Measurements from ENCODE around the gene EPB41L4B.
A peak's percentile ranks its signal among the peaks of the same experiment; 100 is the strongest.
"Not testable (repeated sequence)": the region's sequence is repeated elsewhere in the genome, so short reads cannot be mapped to it uniquely, and the experiment has no call there.

Gene EPB41L4B

DNA sequence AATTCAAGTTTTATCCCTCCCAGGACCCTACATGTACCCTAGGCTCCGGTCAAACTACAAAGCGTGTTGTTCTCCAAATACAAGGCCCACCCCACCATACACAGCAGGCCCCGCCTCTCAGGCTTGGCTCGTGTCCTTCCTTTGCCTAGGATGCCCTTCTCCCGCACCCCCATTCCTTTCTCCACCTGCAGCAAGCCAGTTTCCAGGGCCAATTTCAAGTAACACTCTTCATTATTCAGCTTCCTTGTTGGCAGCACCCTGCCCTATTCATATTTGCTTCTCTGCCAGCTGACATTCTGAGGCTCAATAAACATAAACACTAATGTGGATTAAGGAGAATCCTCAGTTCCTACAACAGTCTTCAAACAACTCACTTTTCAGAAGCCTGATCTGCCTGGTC, 31.7 kb downstream of the EPB41L4B start:
- H3K27ac ChIP-seq = no peak overlapping the region
- ChIA-PET CTCF (interaction anchor here (0.6 kb wide), 1 partner anchor 53 kb away, joined by 3 read pairs; no protein-coding TSS in a partner anchor), POLR2A (ENCODE audit: low non-redundant PET) (no interaction called here)
- TF ChIP-seq, protein P1, sequence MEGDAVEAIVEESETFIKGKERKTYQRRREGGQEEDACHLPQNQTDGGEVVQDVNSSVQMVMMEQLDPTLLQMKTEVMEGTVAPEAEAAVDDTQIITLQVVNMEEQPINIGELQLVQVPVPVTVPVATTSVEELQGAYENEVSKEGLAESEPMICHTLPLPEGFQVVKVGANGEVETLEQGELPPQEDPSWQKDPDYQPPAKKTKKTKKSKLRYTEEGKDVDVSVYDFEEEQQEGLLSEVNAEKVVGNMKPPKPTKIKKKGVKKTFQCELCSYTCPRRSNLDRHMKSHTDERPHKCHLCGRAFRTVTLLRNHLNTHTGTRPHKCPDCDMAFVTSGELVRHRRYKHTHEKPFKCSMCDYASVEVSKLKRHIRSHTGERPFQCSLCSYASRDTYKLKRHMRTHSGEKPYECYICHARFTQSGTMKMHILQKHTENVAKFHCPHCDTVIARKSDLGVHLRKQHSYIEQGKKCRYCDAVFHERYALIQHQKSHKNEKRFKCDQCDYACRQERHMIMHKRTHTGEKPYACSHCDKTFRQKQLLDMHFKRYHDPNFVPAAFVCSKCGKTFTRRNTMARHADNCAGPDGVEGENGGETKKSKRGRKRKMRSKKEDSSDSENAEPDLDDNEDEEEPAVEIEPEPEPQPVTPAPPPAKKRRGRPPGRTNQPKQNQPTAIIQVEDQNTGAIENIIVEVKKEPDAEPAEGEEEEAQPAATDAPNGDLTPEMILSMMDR (conservative IDR thresholded peaks at IDR 0.05; ENCODE audit: low read depth) = no peak
- DNase-seq (ENCODE audit: low spot score) = no peak

DNA sequence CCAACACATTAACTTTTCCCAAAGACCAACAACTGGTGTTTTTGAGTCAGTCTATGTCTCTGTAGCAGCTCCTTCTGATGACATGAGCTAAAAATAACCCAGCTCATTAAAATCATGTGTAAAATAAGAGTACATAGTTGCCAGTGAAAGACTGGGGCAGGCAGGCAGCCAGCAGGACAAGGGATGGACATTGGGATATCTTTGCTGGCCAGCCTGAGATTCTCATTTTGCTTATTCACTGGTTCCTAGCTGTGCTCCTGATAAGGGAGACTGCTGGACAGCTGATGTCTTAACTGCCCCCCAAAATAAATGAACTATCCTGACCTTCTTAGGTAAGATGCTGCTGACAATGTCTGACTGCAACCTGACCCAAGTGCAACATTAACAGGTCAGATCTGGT, 33.9 kb downstream of the EPB41L4B start:
- ChIA-PET CTCF (interaction anchor here (0.6 to 0.9 kb wide), 2 partner anchors 51 to 128 kb away, joined by 3 to 5 read pairs; no protein-coding TSS in a partner anchor), POLR2A (ENCODE audit: low non-redundant PET) (no interaction called here)
- no peak for DNase-seq (ENCODE audit: low spot score)
- no peak overlapping the region for H3K27ac ChIP-seq
- TF ChIP-seq, protein P1 (conservative IDR thresholded peaks at IDR 0.05; ENCODE audit: low read depth) = no peak

DNA sequence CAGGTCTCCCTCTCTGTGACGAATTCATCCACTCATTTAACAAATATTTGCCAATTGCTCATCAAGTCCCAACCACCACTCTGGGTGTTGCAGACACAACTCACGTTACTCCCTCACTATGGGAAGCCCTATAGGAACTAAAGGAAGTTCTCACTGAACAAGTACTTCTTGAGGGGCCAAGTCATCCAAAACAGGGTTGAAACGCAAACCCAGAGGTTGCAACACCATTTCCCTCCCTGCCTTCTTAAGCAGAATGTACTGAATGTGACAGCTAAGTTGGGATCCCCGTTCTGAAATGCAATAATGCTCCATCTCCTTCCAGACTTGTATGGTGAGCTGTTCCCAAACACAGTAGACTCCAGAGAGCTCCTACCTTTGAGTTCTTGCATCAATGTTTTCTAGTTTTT, 34.3 kb downstream of the EPB41L4B start:
- ChIA-PET CTCF (interaction anchor here (0.5 to 0.9 kb wide), 3 partner anchors 51 to 151 kb away, joined by 3 to 5 read pairs (median 3); no protein-coding TSS in a partner anchor), POLR2A (ENCODE audit: low non-redundant PET) (no interaction called here)
- TF ChIP-seq, protein P1 (conservative IDR thresholded peaks at IDR 0.05; ENCODE audit: low read depth) = no peak
- no peak overlapping the region for H3K27ac ChIP-seq
- DNase-seq (ENCODE audit: low spot score) = peak; percentile 87

DNA sequence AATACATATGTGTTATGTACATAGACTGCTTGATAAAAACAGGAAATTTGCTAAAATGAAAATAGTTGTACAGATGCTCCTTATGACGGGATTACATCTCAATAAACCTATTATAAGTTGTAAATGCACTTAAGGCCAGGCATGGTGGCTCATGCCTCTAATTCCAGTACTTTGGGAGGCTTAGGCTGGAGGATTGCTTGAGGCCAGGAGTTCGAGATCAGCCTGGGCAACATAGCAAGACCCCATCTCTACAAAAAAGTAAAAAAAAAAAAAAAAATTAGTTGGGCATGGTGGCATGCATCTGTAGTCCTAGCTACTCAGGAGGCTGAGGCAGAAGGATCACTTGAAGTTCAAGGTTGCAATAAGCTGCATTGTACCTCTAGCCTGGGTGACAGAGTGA, 37.2 kb downstream of the EPB41L4B start:
- DNase-seq (ENCODE audit: low spot score); POLR2A ChIA-PET (ENCODE audit: low non-redundant PET); H3K27ac ChIP-seq; CTCF ChIA-PET: not testable (repeated sequence)

DNA sequence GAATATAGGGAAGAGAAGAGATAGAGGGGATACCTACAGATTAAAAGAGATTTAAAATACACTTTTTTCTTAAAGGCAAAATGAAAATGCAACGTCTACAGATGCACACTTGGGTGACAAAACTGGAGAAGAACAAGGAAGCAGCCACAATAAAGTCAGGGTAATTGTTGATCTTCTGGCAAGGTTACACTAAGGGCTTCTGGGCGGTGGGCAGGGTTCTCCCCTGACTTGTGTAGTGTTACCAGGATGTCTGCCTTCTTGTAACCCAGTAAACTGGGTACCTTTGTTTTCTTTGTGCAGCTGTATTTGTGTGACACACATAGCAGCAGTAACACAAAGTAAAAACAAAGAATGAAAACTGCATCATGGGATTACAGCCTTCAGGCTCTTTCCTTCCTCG, 37.8 kb downstream of the EPB41L4B start:
- POLR2A ChIA-PET (ENCODE audit: low non-redundant PET) = no interaction called here
- H3K27ac ChIP-seq = no peak overlapping the region

DNA sequence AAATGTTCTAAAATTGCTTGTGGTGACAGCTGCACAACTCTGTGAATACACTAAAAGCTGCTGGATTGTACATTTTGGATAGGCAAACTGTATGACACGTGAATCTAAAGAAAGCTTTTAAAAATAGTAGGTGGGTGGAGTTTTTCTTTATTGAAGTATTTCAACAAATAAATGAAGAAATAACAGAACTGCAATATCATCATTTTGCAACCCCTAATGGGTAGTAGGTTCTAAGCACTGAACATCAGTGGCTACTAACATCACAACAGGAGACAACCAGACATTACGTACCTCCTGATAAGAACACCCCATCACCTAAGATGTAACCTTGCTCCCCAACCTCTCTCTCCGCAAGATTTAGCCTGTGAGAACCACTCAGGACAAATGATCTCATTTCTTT, 38.6 kb downstream of the EPB41L4B start:
- DNase-seq (ENCODE audit: low spot score) = no peak
- CTCF ChIA-PET = interaction anchor here (0.7 kb wide), 2 partner anchors 270 to 304 kb away, joined by 5 read pairs; no protein-coding TSS in a partner anchor
- POLR2A ChIA-PET (ENCODE audit: low non-redundant PET) = no interaction called here
- no peak overlapping the region for H3K27ac ChIP-seq
- TF ChIP-seq, protein P1 (conservative IDR thresholded peaks at IDR 0.05; ENCODE audit: low read depth) = no peak

More for the DNA sequence above, 37.8 kb downstream of the EPB41L4B start:
- DNase-seq (ENCODE audit: low spot score) = no peak
- CTCF ChIA-PET = interaction anchor here (0.7 kb wide), 2 partner anchors 271 to 304 kb away, joined by 5 read pairs; no protein-coding TSS in a partner anchor
- TF ChIP-seq, protein P1 (conservative IDR thresholded peaks at IDR 0.05; ENCODE audit: low read depth) = no peak

DNA sequence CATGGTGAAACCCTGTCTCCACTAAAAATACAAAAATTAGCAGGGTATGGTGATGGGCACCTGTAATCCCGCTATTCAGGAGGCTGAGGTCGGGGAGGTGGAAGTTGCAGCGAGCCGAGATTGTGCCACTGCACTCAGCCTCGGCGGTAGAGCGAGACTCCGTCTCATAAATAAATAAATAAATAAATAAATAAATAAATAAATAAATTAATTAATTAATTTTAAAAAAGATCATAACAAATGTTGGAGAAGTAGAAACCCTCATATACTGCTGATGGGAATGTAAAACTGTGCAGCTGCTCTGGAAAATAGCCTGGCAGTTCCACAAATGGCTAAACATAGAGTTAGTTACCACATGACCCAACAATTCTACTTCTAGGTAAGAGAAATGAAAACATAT, 39.3 kb downstream of the EPB41L4B start:
- no peak for DNase-seq (ENCODE audit: low spot score)
- TF ChIP-seq, protein P1 (conservative IDR thresholded peaks at IDR 0.05; ENCODE audit: low read depth) = no peak
- ChIA-PET CTCF (no interaction called here), POLR2A (ENCODE audit: low non-redundant PET) (no interaction called here)
- no peak overlapping the region for H3K27ac ChIP-seq
